Posterior vena cava (tissue), 2 donors: ENCODE data around the gene RNF217. TPM values are rescaled to one million over a fixed set of nuclear protein-coding genes. Genes with fewer than 3 reads are reported as not detected.

Experiments used
- DNase-seq: peaks from one replicate; pipeline ENCODE4 v3.0.0-alpha.2; 2020; ENCODE audit warnings: low spot score
- intact Hi-C, 2 donors: fragments of 100-400 bp; cut with DNase I; formaldehyde crosslinking; loops; one replicate each; pipeline versions ENCODE4 v1.14.1 to v1.14.2; 2022 to 2023
- total RNA-seq, 2 donors: library from RNA; stranded (reverse); fragmentation: NEBNext Ultra II Directional; extraction: Animal tissue kit (Norgen Biotek cat#: 25700); gene quantifications; one replicate each; pipeline ENCODE4 v1.2.1, GENCODE V29; 2021
- donor health status: DM: yes; HTN: yes; CAD: no.
- donor health status: DM: yes; HTN: yes; CAD: no.

Gene RNF217
- total RNA-seq, 2 donors from 2014 or later, result 23.7 to 29.2 TPM

GRCh38 chr6:124984668-124985338, 22.6 kb downstream of the RNF217 start:
- no peak for DNase-seq
- intact Hi-C loops, result no loop called here

GRCh38 chr6:124986164-124986563, 23.9 kb downstream of the RNF217 start:
- no peak for DNase-seq
- intact Hi-C loops, result no loop called here

- intact Hi-C loops, result no loop called here
- no peak for DNase-seq
Measured at GRCh38 chr6:124987291-124987690, 25.1 kb downstream of the RNF217 start.

GRCh38 chr6:124987999-124988591, 25.9 kb downstream of the RNF217 start:
- no peak for DNase-seq
- intact Hi-C loops, result no loop called here

GRCh38 chr6:124989136-124989983, 27.1 kb downstream of the RNF217 start:
- DNase-seq, result no peak
- intact Hi-C loops, result no loop called here

GRCh38 chr6:124990988-124991387, 28.8 kb downstream of the RNF217 start:
- intact Hi-C loops, result no loop called here
- no peak for DNase-seq

GRCh38 chr6:124991764-124992295, 29.6 kb downstream of the RNF217 start:
- intact Hi-C loops, result no loop called here
- no peak for DNase-seq

GRCh38 chr6:124993327-124993726, 31.1 kb downstream of the RNF217 start:
- DNase-seq, result no peak
- intact Hi-C loops, result no loop called here

GRCh38 chr6:124994648-124995047, 32.4 kb downstream of the RNF217 start:
- intact Hi-C loops, result no loop called here
- no peak for DNase-seq

GRCh38 chr6:124995131-124995530, 32.9 kb downstream of the RNF217 start:
- DNase-seq, result no peak
- intact Hi-C loops, result no loop called here

GRCh38 chr6:124995645-124996325, 33.5 kb downstream of the RNF217 start:
- DNase-seq, result no peak
- intact Hi-C loops, result no loop called here

- no peak for DNase-seq
- intact Hi-C loops, result no loop called here
Measured at GRCh38 chr6:124996411-124996810, 34.2 kb downstream of the RNF217 start.

GRCh38 chr6:124997196-124997875, 35.1 kb downstream of the RNF217 start:
- intact Hi-C loops, result no loop called here

GRCh38 chr6:124999105-124999764, 37.0 kb downstream of the RNF217 start:
- DNase-seq, result no peak
- intact Hi-C loops, result no loop called here

More at GRCh38 chr6:124997196-124997875, 35.1 kb downstream of the RNF217 start:
- DNase-seq, result no peak

- no peak for DNase-seq
- intact Hi-C loops, result no loop called here
Measured at GRCh38 chr6:125001684-125002405, 39.6 kb downstream of the RNF217 start.

GRCh38 chr6:125002406-125002741, 40.1 kb downstream of the RNF217 start:
- intact Hi-C loops, result no loop called here
- no peak for DNase-seq

GRCh38 chr6:125003070-125003469, 40.8 kb downstream of the RNF217 start:
- no peak for DNase-seq
- intact Hi-C loops, result no loop called here

- no peak for DNase-seq
- intact Hi-C loops, result no loop called here
Measured at GRCh38 chr6:125004198-125004597, 42.0 kb downstream of the RNF217 start.
